ENCODE data around the gene ERI3.
A peak's percentile ranks its signal among the peaks of the same experiment; 100 is the strongest.

Gene ERI3

GRCh38 chr1:44315521-44315920, 39.5 kb downstream of the ERI3 start:
- DNase-seq (ENCODE audit: low read depth), result no peak

GRCh38 chr1:44314452-44314851, 40.6 kb downstream of the ERI3 start:
- DNase-seq (ENCODE audit: low read depth), result no peak

- DNase-seq (ENCODE audit: low read depth), result no peak
Measured at GRCh38 chr1:44313265-44313918, 41.7 kb downstream of the ERI3 start.

- no peak for DNase-seq (ENCODE audit: low read depth)
Measured at GRCh38 chr1:44312399-44313196, 42.5 kb downstream of the ERI3 start.

GRCh38 chr1:44310006-44310405, 45.1 kb downstream of the ERI3 start:
- DNase-seq (ENCODE audit: low read depth), result no peak

GRCh38 chr1:44305962-44306422, 49.1 kb downstream of the ERI3 start:
- DNase-seq (ENCODE audit: low read depth), result peak; percentile 1

GRCh38 chr1:44303532-44303931, 51.5 kb downstream of the ERI3 start:
- DNase-seq (ENCODE audit: low read depth), result no peak

- DNase-seq (ENCODE audit: low read depth), result no peak
Measured at GRCh38 chr1:44302541-44302940, 52.5 kb downstream of the ERI3 start.

GRCh38 chr1:44301442-44301841, 53.6 kb downstream of the ERI3 start:
- no peak for DNase-seq (ENCODE audit: low read depth)

- DNase-seq (ENCODE audit: low read depth), result no peak
Measured at GRCh38 chr1:44300852-44301251, 54.2 kb downstream of the ERI3 start.

- no peak for DNase-seq (ENCODE audit: low read depth)
Measured at GRCh38 chr1:44297695-44298400, 57.2 kb downstream of the ERI3 start.

GRCh38 chr1:44296806-44297205, 58.3 kb downstream of the ERI3 start:
- DNase-seq (ENCODE audit: low read depth), result no peak

GRCh38 chr1:44296086-44296485, 59.0 kb downstream of the ERI3 start:
- DNase-seq (ENCODE audit: low read depth), result no peak

GRCh38 chr1:44294588-44295007, 60.5 kb downstream of the ERI3 start:
- no peak for DNase-seq (ENCODE audit: low read depth)

GRCh38 chr1:44293761-44294315, 61.2 kb downstream of the ERI3 start:
- DNase-seq (ENCODE audit: low read depth), result no peak

- DNase-seq (ENCODE audit: low read depth), result no peak
Measured at GRCh38 chr1:44292651-44293050, 62.4 kb downstream of the ERI3 start.

- DNase-seq (ENCODE audit: low read depth), result no peak
Measured at GRCh38 chr1:44290250-44291094, 64.6 kb downstream of the ERI3 start.

GRCh38 chr1:44289530-44289929, 65.5 kb downstream of the ERI3 start:
- DNase-seq (ENCODE audit: low read depth), result no peak

GRCh38 chr1:44288883-44289282, 66.2 kb downstream of the ERI3 start:
- DNase-seq (ENCODE audit: low read depth), result no peak

- no peak for DNase-seq (ENCODE audit: low read depth)
Measured at GRCh38 chr1:44284184-44284583, 70.9 kb downstream of the ERI3 start.

GRCh38 chr1:44283524-44284173, 71.4 kb downstream of the ERI3 start:
- no peak for DNase-seq (ENCODE audit: low read depth)

Measured in activated T-cell treated with anti-CD3 and anti-CD28 coated beads for 24 hours (primary cell).